ENCODE measurements around the gene TRIL.

DNA sequence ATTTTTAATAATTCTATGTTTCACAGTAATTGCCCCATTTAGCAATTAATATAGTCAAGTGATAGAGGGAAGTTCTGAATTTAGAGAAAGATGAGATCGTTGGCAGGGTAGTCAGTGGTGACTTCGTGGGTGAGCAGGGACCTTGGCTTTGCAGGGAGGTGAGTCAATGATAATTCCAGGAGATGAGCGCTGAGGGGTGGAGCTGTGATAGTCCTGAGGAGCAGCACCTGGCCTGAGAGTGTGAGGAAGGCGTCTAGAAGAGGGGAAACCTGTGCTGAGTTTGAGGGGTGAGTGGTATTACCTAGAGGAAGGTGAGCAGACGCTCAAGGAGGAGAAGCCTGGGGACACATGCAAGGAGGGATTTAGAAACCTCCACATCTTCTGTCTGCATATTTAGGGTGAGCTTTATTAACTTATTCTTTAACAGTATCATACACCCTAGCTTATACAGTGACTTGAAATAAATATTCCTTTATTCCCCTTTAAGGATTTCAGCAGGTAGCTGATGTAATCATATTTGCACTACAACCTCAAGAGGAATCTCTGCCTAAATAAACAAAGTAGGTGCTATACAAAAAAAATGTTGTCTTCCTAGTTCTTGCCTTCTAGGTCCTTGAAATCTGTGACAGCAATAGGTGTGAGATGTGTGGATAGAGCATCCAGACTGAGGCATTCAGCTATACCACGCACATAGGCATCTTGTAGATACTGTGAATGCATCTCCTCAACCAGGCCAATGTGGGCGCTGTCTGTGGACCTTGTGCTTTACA, 2.1 kb upstream of the TRIL start:
- TF ChIP-seq, protein P1, sequence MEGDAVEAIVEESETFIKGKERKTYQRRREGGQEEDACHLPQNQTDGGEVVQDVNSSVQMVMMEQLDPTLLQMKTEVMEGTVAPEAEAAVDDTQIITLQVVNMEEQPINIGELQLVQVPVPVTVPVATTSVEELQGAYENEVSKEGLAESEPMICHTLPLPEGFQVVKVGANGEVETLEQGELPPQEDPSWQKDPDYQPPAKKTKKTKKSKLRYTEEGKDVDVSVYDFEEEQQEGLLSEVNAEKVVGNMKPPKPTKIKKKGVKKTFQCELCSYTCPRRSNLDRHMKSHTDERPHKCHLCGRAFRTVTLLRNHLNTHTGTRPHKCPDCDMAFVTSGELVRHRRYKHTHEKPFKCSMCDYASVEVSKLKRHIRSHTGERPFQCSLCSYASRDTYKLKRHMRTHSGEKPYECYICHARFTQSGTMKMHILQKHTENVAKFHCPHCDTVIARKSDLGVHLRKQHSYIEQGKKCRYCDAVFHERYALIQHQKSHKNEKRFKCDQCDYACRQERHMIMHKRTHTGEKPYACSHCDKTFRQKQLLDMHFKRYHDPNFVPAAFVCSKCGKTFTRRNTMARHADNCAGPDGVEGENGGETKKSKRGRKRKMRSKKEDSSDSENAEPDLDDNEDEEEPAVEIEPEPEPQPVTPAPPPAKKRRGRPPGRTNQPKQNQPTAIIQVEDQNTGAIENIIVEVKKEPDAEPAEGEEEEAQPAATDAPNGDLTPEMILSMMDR (IDR thresholded peaks at IDR 0.05), result no peak
- no peak for TF ChIP-seq EZH2 (IDR thresholded peaks at IDR 0.05; ENCODE audit: borderline replicate concordance, insufficient read depth, low read depth, low read length, poor library complexity, severe bottlenecking)

Measured in B cell (primary cell).